ENCODE data around the gene TPD52L1. TPM values are rescaled to one million over a fixed set of nuclear protein-coding genes. Genes with fewer than 3 reads are reported as not detected.

Gene TPD52L1
- total RNA-seq, 1 donor from 2014 or later: 14.6 TPM

GRCh38 chr6:125198398-125198937 lies 44.9 kb downstream of the TPD52L1 start:
- Histone ChIP-seq H3K9me3 (ENCODE audit: control insufficient read depth in 3 of 3, low read length in 3 of 3) (no peaks in the 10 kb centered on the region), H3K4me1 (ENCODE audit: control insufficient read depth in 3 of 3, insufficient read depth in 3 of 3, low read length in 3 of 3) (peaks cover 57 to 68% (median 64%) of the 10 kb centered on the region in 3 donors), H3K36me3 (ENCODE audit: control insufficient read depth in 3 of 3, insufficient read depth in 3 of 3, low read length in 3 of 3) (no peaks in the 10 kb centered on the region), H3K9ac (ENCODE audit: low read depth in 1 of 3, low read length in 3 of 3) (peak overlapping the region in 2 of 3 donors; percentile 5 to 40), H3K27me3 (ENCODE audit: control insufficient read depth in 3 of 3, insufficient read depth in 3 of 3, low read length in 3 of 3) (no peaks in the 10 kb centered on the region), H3K4me3 (ENCODE audit: low read length in 3 of 3) (peak overlapping the region; percentile 6 to 17 (median 13)), H3K27ac (ENCODE audit: low read depth, low read length) (peak overlapping the region; percentile 85)

- H3K9ac ChIP-seq (ENCODE audit: low read depth in 1 of 3, low read length in 3 of 3): no peak overlapping the region
- H3K4me1 ChIP-seq (ENCODE audit: control insufficient read depth in 3 of 3, insufficient read depth in 3 of 3, low read length in 3 of 3): peaks cover 54 to 64% (median 58%) of the 10 kb centered on the region in 3 donors
- H3K9me3 ChIP-seq (ENCODE audit: control insufficient read depth in 3 of 3, low read length in 3 of 3): no peaks in the 10 kb centered on the region
Observed at GRCh38 chr6:125200941-125201340, 47.4 kb downstream of the TPD52L1 start.

GRCh38 chr6:125201961-125202729 lies 48.6 kb downstream of the TPD52L1 start:
- peaks cover 43 to 59% (median 54%) of the 10 kb centered on the region in 3 donors for H3K4me1 ChIP-seq (ENCODE audit: control insufficient read depth in 3 of 3, insufficient read depth in 3 of 3, low read length in 3 of 3)
- no peak overlapping the region for H3K9ac ChIP-seq (ENCODE audit: low read depth in 1 of 3, low read length in 3 of 3)
- H3K27ac ChIP-seq (ENCODE audit: low read depth, low read length): peak overlapping the region; percentile 38
- no peaks in the 10 kb centered on the region for H3K27me3 ChIP-seq (ENCODE audit: control insufficient read depth in 3 of 3, insufficient read depth in 3 of 3, low read length in 3 of 3)
- H3K9me3 ChIP-seq (ENCODE audit: control insufficient read depth in 3 of 3, low read length in 3 of 3): no peaks in the 10 kb centered on the region
- H3K36me3 ChIP-seq (ENCODE audit: control insufficient read depth in 3 of 3, insufficient read depth in 3 of 3, low read length in 3 of 3): no peaks in the 10 kb centered on the region
- peak overlapping the region in 1 of 3 donors; percentile 10 for H3K4me3 ChIP-seq (ENCODE audit: low read length in 3 of 3)

More at GRCh38 chr6:125200941-125201340, 47.4 kb downstream of the TPD52L1 start:
- no peaks in the 10 kb centered on the region for H3K27me3 ChIP-seq (ENCODE audit: control insufficient read depth in 3 of 3, insufficient read depth in 3 of 3, low read length in 3 of 3)
- no peaks in the 10 kb centered on the region for H3K36me3 ChIP-seq (ENCODE audit: control insufficient read depth in 3 of 3, insufficient read depth in 3 of 3, low read length in 3 of 3)
- no peak overlapping the region for H3K4me3 ChIP-seq (ENCODE audit: low read length in 3 of 3)
- no peak overlapping the region for H3K27ac ChIP-seq (ENCODE audit: low read depth, low read length)

GRCh38 chr6:125203395-125203794 lies 49.8 kb downstream of the TPD52L1 start:
- Histone ChIP-seq H3K4me3 (ENCODE audit: low read length in 3 of 3) (no peak overlapping the region), H3K9ac (ENCODE audit: low read depth in 1 of 3, low read length in 3 of 3) (no peak overlapping the region), H3K27ac (ENCODE audit: low read depth, low read length) (peak overlapping the region; percentile 22), H3K9me3 (ENCODE audit: control insufficient read depth in 3 of 3, low read length in 3 of 3) (no peaks in the 10 kb centered on the region), H3K4me1 (ENCODE audit: control insufficient read depth in 3 of 3, insufficient read depth in 3 of 3, low read length in 3 of 3) (peaks cover 36 to 54% (median 53%) of the 10 kb centered on the region in 3 donors), H3K36me3 (ENCODE audit: control insufficient read depth in 3 of 3, insufficient read depth in 3 of 3, low read length in 3 of 3) (no peaks in the 10 kb centered on the region), H3K27me3 (ENCODE audit: control insufficient read depth in 3 of 3, insufficient read depth in 3 of 3, low read length in 3 of 3) (no peaks in the 10 kb centered on the region)

GRCh38 chr6:125205931-125206330 lies 52.4 kb downstream of the TPD52L1 start:
- H3K9ac ChIP-seq (ENCODE audit: low read depth in 1 of 3, low read length in 3 of 3): no peak overlapping the region
- H3K4me1 ChIP-seq (ENCODE audit: control insufficient read depth in 3 of 3, insufficient read depth in 3 of 3, low read length in 3 of 3): peaks cover 21 to 54% (median 42%) of the 10 kb centered on the region in 3 donors
- no peaks in the 10 kb centered on the region for H3K27me3 ChIP-seq (ENCODE audit: control insufficient read depth in 3 of 3, insufficient read depth in 3 of 3, low read length in 3 of 3)
- no peak overlapping the region for H3K4me3 ChIP-seq (ENCODE audit: low read length in 3 of 3)
- no peaks in the 10 kb centered on the region for H3K9me3 ChIP-seq (ENCODE audit: control insufficient read depth in 3 of 3, low read length in 3 of 3)
- peak overlapping the region; percentile 73 for H3K27ac ChIP-seq (ENCODE audit: low read depth, low read length)
- H3K36me3 ChIP-seq (ENCODE audit: control insufficient read depth in 3 of 3, insufficient read depth in 3 of 3, low read length in 3 of 3): no peaks in the 10 kb centered on the region

- H3K4me1 ChIP-seq (ENCODE audit: control insufficient read depth in 3 of 3, insufficient read depth in 3 of 3, low read length in 3 of 3): peaks cover 21 to 53% (median 40%) of the 10 kb centered on the region in 3 donors
Observed at GRCh38 chr6:125206389-125206788, 52.8 kb downstream of the TPD52L1 start.

GRCh38 chr6:125207956-125208355 lies 54.4 kb downstream of the TPD52L1 start:
- Histone ChIP-seq H3K36me3 (ENCODE audit: control insufficient read depth in 3 of 3, insufficient read depth in 3 of 3, low read length in 3 of 3) (no peaks in the 10 kb centered on the region), H3K27me3 (ENCODE audit: control insufficient read depth in 3 of 3, insufficient read depth in 3 of 3, low read length in 3 of 3) (no peaks in the 10 kb centered on the region), H3K27ac (ENCODE audit: low read depth, low read length) (peak overlapping the region; percentile 3), H3K4me1 (ENCODE audit: control insufficient read depth in 3 of 3, insufficient read depth in 3 of 3, low read length in 3 of 3) (peaks cover 22 to 48% (median 37%) of the 10 kb centered on the region in 3 donors), H3K9me3 (ENCODE audit: control insufficient read depth in 3 of 3, low read length in 3 of 3) (no peaks in the 10 kb centered on the region), H3K4me3 (ENCODE audit: low read length in 3 of 3) (no peak overlapping the region), H3K9ac (ENCODE audit: low read depth in 1 of 3, low read length in 3 of 3) (no peak overlapping the region)

More at GRCh38 chr6:125206389-125206788, 52.8 kb downstream of the TPD52L1 start:
- no peaks in the 10 kb centered on the region for H3K9me3 ChIP-seq (ENCODE audit: control insufficient read depth in 3 of 3, low read length in 3 of 3)
- peak overlapping the region; percentile 73 for H3K27ac ChIP-seq (ENCODE audit: low read depth, low read length)
- no peak overlapping the region for H3K4me3 ChIP-seq (ENCODE audit: low read length in 3 of 3)
- H3K27me3 ChIP-seq (ENCODE audit: control insufficient read depth in 3 of 3, insufficient read depth in 3 of 3, low read length in 3 of 3): no peaks in the 10 kb centered on the region
- H3K9ac ChIP-seq (ENCODE audit: low read depth in 1 of 3, low read length in 3 of 3): no peak overlapping the region
- no peaks in the 10 kb centered on the region for H3K36me3 ChIP-seq (ENCODE audit: control insufficient read depth in 3 of 3, insufficient read depth in 3 of 3, low read length in 3 of 3)

GRCh38 chr6:125208625-125209249 lies 55.2 kb downstream of the TPD52L1 start:
- H3K4me3 ChIP-seq (ENCODE audit: low read length in 3 of 3): no peak overlapping the region
- no peaks in the 10 kb centered on the region for H3K36me3 ChIP-seq (ENCODE audit: control insufficient read depth in 3 of 3, insufficient read depth in 3 of 3, low read length in 3 of 3)
- no peaks in the 10 kb centered on the region for H3K9me3 ChIP-seq (ENCODE audit: control insufficient read depth in 3 of 3, low read length in 3 of 3)
- H3K9ac ChIP-seq (ENCODE audit: low read depth in 1 of 3, low read length in 3 of 3): no peak overlapping the region
- H3K27me3 ChIP-seq (ENCODE audit: control insufficient read depth in 3 of 3, insufficient read depth in 3 of 3, low read length in 3 of 3): no peaks in the 10 kb centered on the region
- H3K27ac ChIP-seq (ENCODE audit: low read depth, low read length): no peak overlapping the region
- H3K4me1 ChIP-seq (ENCODE audit: control insufficient read depth in 3 of 3, insufficient read depth in 3 of 3, low read length in 3 of 3): peaks cover 25 to 49% (median 41%) of the 10 kb centered on the region in 3 donors

GRCh38 chr6:125210667-125211066 lies 57.1 kb downstream of the TPD52L1 start:
- no peaks in the 10 kb centered on the region for H3K27me3 ChIP-seq (ENCODE audit: control insufficient read depth in 3 of 3, insufficient read depth in 3 of 3, low read length in 3 of 3)
- H3K9ac ChIP-seq (ENCODE audit: low read depth in 1 of 3, low read length in 3 of 3): no peak overlapping the region
- H3K36me3 ChIP-seq (ENCODE audit: control insufficient read depth in 3 of 3, insufficient read depth in 3 of 3, low read length in 3 of 3): no peaks in the 10 kb centered on the region
- H3K4me1 ChIP-seq (ENCODE audit: control insufficient read depth in 3 of 3, insufficient read depth in 3 of 3, low read length in 3 of 3): peaks cover 35 to 47% (median 41%) of the 10 kb centered on the region in 3 donors
- no peak overlapping the region for H3K4me3 ChIP-seq (ENCODE audit: low read length in 3 of 3)
- H3K9me3 ChIP-seq (ENCODE audit: control insufficient read depth in 3 of 3, low read length in 3 of 3): no peaks in the 10 kb centered on the region
- H3K27ac ChIP-seq (ENCODE audit: low read depth, low read length): no peak overlapping the region

GRCh38 chr6:125211352-125211751 lies 57.8 kb downstream of the TPD52L1 start:
- Histone ChIP-seq H3K27ac (ENCODE audit: low read depth, low read length) (no peak overlapping the region), H3K27me3 (ENCODE audit: control insufficient read depth in 3 of 3, insufficient read depth in 3 of 3, low read length in 3 of 3) (no peaks in the 10 kb centered on the region), H3K9ac (ENCODE audit: low read depth in 1 of 3, low read length in 3 of 3) (no peak overlapping the region), H3K4me3 (ENCODE audit: low read length in 3 of 3) (no peak overlapping the region), H3K36me3 (ENCODE audit: control insufficient read depth in 3 of 3, insufficient read depth in 3 of 3, low read length in 3 of 3) (no peaks in the 10 kb centered on the region), H3K4me1 (ENCODE audit: control insufficient read depth in 3 of 3, insufficient read depth in 3 of 3, low read length in 3 of 3) (peaks cover 31 to 49% (median 43%) of the 10 kb centered on the region in 3 donors), H3K9me3 (ENCODE audit: control insufficient read depth in 3 of 3, low read length in 3 of 3) (no peaks in the 10 kb centered on the region)

Measured in skeletal muscle tissue (tissue), 4 donors.